Measurements from ENCODE around the gene BBS1.

DNA sequence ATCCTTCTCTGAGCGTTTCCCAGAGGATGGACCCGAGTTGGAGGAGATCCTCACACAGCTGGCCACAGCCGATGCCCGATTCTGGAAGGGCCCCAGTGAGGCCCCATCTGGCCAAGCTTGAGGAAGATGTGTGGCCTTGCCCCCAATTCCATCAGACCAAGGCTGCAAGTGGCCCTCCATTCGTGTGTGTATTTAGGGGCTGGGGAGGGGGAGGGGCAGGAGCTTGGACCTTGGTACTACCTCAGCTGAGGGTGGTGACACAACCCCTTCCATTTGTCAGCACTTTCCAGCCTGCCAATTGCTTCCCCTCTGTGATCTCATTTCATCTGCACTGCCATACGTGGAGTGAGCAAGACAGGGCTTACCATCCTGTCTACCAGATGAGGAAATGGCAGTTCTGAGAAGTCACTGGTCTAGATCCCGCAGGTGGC, 1.3 kb upstream of the BBS1 start:
- no peak for TF ChIP-seq POLR2A (IDR thresholded peaks at IDR 0.05)
- TF ChIP-seq, protein P1, sequence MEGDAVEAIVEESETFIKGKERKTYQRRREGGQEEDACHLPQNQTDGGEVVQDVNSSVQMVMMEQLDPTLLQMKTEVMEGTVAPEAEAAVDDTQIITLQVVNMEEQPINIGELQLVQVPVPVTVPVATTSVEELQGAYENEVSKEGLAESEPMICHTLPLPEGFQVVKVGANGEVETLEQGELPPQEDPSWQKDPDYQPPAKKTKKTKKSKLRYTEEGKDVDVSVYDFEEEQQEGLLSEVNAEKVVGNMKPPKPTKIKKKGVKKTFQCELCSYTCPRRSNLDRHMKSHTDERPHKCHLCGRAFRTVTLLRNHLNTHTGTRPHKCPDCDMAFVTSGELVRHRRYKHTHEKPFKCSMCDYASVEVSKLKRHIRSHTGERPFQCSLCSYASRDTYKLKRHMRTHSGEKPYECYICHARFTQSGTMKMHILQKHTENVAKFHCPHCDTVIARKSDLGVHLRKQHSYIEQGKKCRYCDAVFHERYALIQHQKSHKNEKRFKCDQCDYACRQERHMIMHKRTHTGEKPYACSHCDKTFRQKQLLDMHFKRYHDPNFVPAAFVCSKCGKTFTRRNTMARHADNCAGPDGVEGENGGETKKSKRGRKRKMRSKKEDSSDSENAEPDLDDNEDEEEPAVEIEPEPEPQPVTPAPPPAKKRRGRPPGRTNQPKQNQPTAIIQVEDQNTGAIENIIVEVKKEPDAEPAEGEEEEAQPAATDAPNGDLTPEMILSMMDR (IDR thresholded peaks at IDR 0.05 in 8 of 11, conservative IDR thresholded peaks at IDR 0.05 in 3 of 11): no peak
